Stimulated activated CD4-positive, alpha-beta T cell treated with anti-CD3 and anti-CD28 coated beads, Interleukin-1b, Interleukin-23, amount 100 ng/mL, for 24 hours (primary cell): ENCODE results near the gene SRGAP3.

Source experiments
- DNase-seq, 4 experiments: peaks; one replicate each; pipeline ENCODE4 v3.0.0-alpha.2; 2020; ENCODE audit warnings: low read depth in 4 of 4, low spot score in 1 of 4

Gene SRGAP3

GRCh38 chr3:9151240-9151639 lies 98.2 kb downstream of the SRGAP3 start:
- no peak for DNase-seq

- no peak for DNase-seq
Measured at GRCh38 chr3:9149566-9149965, 99.9 kb downstream of the SRGAP3 start.

GRCh38 chr3:9147896-9148266 lies 101.6 kb downstream of the SRGAP3 start:
- DNase-seq = no peak

DNA sequence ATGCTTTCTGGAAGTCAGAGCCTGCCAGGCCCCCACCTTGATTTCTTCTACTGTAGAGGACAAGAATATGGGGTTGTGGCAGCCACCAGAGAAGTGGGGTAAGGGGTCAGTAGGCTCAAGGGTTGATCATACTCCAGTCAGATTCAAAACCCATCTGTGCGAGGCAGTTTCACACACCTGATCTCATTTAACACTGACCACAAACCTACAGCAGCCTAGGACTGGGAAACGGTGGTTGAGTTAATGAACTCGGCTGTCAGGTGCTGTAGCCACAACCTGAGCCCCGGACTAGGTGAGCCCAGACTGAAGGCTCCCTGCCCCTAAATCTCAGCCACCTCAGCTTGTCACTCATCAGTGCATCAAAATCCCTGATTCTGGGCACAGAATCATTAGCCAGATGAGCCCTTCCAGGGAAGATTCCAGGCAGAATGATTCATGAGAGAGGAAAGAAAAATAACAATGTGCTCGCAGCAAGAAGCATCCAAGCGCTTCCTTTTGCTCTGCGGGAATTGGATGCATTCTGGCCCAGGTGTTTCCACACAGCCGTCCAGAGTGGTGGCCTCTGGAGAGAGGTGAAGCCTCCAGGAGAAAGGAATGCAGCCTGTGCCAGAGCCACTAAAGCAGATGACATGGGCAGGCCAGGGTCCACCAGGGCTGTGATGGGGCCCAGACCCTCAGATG lies 102.1 kb downstream of the SRGAP3 start:
- DNase-seq = no peak

- no peak for DNase-seq
Measured at GRCh38 chr3:9146367-9147071, 102.9 kb downstream of the SRGAP3 start.

DNA sequence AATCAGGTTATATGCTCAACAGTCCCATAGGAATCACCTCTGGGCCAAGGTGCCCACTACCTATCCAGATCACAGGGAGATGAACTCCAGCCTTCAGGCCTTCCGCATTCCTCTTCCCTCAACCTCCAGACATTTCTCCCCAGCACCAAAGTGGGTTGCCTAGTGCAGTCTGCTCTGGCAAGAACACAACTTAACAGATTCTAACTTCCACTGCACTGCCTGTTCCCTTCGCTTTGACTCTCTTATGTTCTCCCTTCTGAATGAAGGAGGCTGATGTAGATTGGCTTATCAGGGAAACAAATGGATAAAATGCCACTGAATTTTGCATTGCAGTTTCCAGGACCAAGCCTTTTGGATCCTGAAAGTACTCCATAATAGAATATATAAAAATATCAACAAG lies 106.3 kb downstream of the SRGAP3 start:
- DNase-seq = no peak

- DNase-seq = no peak
Measured at GRCh38 chr3:9142362-9142761, 107.1 kb downstream of the SRGAP3 start.

- DNase-seq = no peak
Measured at GRCh38 chr3:9141928-9142289, 107.5 kb downstream of the SRGAP3 start.

GRCh38 chr3:9139366-9139765 lies 110.1 kb downstream of the SRGAP3 start:
- DNase-seq = no peak

DNA sequence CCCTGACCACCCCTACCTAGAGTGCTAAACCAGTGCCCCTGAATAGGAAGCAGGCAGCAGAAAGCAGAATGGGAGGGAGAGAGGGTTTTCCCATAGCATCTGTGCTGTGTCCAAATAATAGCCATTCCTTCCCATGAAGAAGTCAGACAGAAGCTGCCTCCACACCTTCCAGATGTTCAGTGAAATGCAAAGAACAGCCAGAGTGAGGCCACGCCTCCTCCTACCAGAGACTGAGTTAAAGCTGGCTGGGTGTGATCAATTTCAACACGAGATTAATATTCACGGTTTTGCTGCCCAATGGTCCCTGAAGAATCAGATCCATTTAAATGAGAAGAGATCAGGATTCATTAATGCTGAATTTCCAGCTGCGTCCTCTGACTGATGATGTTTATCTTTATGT lies 111.8 kb downstream of the SRGAP3 start:
- no peak for DNase-seq

GRCh38 chr3:9136746-9137465 lies 112.5 kb downstream of the SRGAP3 start:
- no peak for DNase-seq

DNA sequence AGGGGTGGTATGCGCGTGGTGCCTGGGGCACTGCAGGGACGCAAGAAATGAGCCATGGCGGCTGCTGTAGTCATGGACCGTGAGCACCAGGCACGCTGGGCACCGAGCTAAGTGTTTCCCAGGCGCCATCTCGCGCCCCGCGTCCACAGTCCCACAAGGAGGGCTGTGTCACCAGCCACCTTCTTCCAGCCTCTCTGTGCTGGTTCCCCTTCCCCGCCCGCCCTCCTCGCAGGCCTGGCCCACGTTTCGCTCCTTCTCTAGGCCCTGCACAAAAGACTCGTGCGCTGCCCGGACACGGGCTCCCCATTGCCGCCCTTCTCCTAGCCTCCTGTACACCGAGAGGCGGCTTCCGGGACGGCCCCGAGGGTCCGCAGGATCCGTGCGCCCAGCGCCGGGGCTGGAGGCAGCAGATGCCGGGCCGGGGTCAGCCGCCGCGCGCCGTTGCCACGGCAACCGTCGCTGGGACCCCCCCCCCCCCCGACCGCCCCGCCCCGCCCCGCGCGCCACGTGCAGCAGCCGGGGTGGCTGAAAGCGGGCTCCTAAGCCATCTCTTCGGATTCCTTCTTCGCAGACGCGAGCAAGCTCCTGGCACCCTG lies 113.4 kb downstream of the SRGAP3 start:
- DNase-seq = no peak

- no peak for DNase-seq
Measured at GRCh38 chr3:9135526-9135925, 113.9 kb downstream of the SRGAP3 start.

DNA sequence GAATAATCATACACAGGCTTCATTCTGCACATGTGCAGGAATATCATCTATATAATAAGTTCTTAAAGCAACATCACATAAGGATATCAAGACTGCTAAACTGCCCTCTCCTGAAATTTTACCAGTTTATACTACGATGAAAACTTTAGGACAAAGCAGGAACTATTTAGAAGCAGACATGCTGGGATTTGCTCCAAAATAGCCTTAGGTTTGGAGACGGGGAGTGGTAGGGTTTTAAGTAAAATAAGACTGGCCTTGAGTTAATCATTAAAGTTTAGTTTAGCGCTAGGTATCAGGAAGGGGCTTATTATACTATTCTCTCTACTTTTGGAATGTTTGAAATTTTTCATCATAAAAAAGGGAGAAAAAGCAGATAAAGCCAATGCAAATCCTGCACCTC lies 115.8 kb downstream of the SRGAP3 start:
- no peak for DNase-seq

- DNase-seq = no peak
Measured at GRCh38 chr3:9130345-9131305, 118.8 kb downstream of the SRGAP3 start.

DNA sequence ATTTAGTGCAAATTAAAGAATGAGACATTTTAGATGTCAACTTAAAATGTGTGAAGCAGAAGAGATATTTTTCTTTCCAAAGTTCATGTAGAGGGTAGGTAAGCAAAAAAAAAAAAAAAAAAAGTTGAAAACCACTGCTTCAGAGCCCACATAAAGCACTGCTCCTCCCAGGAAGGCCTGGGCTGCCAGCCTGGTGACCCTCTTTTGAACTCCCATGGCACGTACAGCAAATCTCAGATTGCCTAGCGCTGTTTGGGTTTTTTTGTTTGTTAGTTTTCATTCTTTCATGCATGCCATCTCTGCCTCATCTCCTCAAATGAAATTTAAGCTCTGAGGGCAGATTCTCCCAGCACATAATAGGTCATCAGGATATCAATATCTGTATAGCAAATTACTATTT lies 120.1 kb downstream of the SRGAP3 start:
- no peak for DNase-seq

- no peak for DNase-seq
Measured at GRCh38 chr3:9125278-9125951, 124.0 kb downstream of the SRGAP3 start.

DNA sequence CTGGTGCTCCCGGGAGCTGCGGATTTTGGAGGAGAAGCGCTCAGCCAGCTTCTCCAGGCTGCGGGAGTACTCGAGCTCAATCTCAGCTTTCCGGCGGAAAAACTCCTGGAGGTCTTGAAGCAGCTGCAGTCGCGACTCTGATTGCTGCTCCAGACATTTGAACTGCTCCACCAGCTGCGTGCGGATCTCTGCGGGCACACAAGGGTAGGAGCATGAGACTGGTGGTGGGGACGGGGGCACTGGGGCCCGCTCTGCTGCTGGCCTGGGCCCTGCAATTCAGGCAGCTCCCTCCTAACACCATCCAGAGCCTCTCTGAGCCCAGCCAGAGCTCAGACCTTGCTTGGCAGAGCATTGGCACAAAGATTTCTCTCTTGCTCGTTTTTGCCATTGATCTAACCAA lies 124.7 kb downstream of the SRGAP3 start:
- no peak for DNase-seq

DNA sequence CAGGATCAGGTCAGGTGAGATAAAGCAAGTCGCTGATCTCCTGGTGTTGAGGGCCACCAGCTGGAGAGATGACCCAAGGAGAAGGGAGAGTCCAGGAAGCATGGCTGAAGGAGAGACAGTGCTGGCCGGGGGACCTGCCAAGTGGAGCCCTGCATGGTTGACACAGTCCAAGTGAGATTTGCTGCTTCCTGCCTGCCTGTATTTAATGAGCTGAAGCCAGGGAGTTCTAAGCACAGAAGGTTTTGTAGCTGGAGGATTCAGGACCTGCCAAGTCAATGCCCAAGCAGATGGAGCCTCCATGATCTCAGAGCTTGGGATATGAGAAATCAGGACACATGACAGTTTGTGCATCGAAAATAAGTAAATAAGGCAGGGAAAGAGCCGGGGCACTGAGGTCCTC lies 125.6 kb downstream of the SRGAP3 start:
- no peak for DNase-seq

DNA sequence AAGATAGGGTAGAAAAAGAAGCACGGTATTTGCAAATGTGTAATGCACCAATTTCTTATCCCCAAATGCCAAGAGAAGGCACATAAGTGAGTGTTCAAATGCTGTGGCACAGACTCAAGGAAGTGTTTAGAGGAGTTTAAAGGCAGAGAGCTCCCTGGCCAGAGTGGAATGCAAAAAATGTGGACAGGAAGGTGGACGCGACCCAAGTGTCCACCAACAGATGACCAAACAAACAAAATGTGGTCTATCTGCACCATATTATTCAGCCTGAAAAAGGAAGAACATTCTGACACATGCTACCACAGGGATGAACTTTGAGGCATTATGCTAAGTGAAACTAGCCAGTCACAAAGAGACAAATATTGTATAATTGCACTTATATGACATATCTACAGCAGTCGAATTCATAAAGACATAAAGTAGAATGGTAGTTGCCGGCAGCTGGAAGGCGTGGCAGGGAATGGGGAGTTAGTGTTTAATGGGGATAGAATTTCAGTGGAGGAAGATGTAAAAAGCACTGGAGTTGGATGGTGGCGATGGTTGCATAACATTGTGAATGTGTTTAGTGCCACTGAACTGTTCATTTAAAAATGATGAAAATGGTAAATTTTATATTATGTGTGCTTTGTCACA lies 126.6 kb downstream of the SRGAP3 start:
- no peak for DNase-seq
